Nasal cavity respiratory epithelium epithelial cell of viscerocranial mucosa (primary cell): Measurements from ENCODE around the gene PAX5. TPM values are rescaled to one million over a fixed set of nuclear protein-coding genes. Genes with fewer than 3 reads are reported as not detected.

Experiments used
- total RNA-seq: library from RNA; depleted of rRNA; stranded (reverse); fragments of >200 nt; gene quantifications from 2 replicates; pipeline ENCODE4 v1.2.3, GENCODE V29; 2014

Gene PAX5
- under 0.01 TPM in 1 of 2 replicates, not detected in the other for total RNA-seq

GRCh38 chr9:37033682-37034304 is at the start of gene PAX5:
Gene PAX5 (minus strand): TSS chr9:37034268. CDS start chr9:37034031, 237 bp downstream.

Other genes starting within 250 kb of the PAX5 start
- 22.4 and 25.3 TPM in 2 replicates for gene ZCCHC7, start 86.3 kb upstream of the PAX5 start, total RNA-seq